Stimulated activated CD4-positive, alpha-beta T cell treated with anti-CD3 and anti-CD28 coated beads, Interleukin-4, amount 100 ng/mL, for 24 hours (primary cell): ENCODE measurements around the gene TCAP.
"Not testable (repeated sequence)": the region's sequence is repeated elsewhere in the genome, so short reads cannot be mapped to it uniquely, and the experiment has no call there.

Experiments
- DNase-seq: peaks from one replicate; pipeline ENCODE4 v3.0.0-alpha.2; 2020

TCAP gene

DNA sequence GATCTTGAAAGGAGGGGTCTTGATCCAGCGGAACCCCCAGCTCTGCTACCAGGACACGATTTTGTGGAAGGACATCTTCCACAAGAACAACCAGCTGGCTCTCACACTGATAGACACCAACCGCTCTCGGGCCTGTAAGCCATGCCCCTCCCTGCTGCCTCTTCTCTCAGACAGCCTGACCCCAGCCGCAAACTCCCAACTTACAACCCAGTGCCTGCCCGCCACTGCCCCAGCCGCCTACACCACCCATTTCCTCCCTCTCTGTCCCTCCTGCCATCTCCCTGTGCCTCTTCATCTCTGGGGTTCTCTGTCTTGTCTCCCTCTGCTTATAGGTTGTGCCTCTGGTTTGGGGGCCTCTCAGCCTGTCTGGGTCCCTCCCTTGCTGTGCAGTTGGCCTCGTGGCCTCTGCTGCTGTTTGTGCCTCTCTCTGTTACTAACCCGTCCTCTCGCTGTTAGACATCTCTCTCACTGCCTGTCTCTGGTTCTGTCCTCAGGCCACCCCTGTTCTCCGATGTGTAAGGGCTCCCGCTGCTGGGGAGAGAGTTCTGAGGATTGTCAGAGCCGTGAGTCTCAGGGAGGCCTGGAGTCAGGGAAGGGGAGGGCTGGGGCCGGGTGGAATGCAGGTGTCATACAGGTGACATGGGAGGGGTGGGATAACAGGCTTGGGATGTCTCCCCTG, 44.3 kb downstream of the TCAP start:
- DNase-seq = no peak

- DNase-seq = no peak
These were observed 45.1 kb downstream of the TCAP start for GRCh38 chr17:39709998-39710964.

GRCh38 chr17:39711071-39711470, 45.9 kb downstream of the TCAP start:
- not testable (repeated sequence) for DNase-seq

DNA sequence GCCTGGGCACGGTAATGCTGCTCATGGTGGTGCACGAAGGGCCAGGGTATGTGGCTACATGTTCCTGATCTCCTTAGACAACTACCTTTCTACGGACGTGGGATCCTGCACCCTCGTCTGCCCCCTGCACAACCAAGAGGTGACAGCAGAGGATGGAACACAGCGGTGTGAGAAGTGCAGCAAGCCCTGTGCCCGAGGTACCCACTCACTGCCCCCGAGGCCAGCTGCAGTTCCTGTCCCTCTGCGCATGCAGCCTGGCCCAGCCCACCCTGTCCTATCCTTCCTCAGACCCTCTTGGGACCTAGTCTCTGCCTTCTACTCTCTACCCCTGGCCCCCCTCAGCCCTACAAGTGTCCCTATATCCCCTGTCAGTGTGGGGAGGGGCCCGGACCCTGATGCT, 46.7 kb downstream of the TCAP start:
- no peak for DNase-seq

DNA sequence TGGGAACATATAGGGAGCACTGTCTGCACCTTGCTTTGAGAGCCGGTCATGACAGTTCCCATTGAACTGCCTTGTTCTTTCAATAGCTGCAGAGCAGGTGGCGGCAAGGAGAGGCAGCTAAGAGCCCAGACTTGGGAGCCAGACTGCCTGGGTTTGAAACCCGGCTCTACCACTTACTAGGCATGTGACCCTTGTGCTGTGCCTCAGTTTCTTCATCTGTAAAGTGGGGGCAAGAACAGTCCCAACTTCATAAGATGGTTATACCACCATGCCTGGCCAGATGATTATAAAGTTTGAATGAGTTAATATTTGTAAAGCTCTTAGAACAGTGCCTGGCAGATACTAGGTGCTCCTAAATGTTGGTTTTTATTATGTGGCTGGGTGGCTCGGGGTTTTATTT, 49.1 kb downstream of the TCAP start:
- no peak for DNase-seq

GRCh38 chr17:39715375-39716072, 50.4 kb downstream of the TCAP start:
- DNase-seq = no peak
